ENCODE results near the gene TMEM164.

DNA sequence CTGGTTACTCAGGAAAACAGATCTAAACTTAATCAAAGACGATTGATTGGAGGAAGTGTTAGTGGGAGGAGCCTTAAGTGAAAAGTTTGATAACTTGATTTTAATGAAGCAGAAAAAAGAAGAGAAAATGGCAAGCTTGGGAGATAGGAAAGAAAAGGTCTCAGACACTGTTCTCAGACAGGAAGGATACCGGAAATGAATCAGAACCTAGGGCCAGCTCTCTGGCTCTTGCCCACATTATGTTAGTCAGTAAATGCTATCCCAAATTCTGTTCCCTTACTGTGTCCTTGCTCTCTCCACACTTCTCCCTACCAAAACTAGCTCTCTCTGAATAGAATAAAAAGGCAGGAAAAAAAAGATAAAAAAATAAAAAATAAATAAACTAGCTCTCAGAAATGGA is 48.6 kb upstream of the TMEM164 start:
- TF ChIP-seq, protein P1, sequence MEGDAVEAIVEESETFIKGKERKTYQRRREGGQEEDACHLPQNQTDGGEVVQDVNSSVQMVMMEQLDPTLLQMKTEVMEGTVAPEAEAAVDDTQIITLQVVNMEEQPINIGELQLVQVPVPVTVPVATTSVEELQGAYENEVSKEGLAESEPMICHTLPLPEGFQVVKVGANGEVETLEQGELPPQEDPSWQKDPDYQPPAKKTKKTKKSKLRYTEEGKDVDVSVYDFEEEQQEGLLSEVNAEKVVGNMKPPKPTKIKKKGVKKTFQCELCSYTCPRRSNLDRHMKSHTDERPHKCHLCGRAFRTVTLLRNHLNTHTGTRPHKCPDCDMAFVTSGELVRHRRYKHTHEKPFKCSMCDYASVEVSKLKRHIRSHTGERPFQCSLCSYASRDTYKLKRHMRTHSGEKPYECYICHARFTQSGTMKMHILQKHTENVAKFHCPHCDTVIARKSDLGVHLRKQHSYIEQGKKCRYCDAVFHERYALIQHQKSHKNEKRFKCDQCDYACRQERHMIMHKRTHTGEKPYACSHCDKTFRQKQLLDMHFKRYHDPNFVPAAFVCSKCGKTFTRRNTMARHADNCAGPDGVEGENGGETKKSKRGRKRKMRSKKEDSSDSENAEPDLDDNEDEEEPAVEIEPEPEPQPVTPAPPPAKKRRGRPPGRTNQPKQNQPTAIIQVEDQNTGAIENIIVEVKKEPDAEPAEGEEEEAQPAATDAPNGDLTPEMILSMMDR (IDR thresholded peaks at IDR 0.05): no peak
- no peak for TF ChIP-seq POLR2A (IDR thresholded peaks at IDR 0.05)

Measured in adrenal gland (tissue), 5 donors.